ENCODE measurements around the gene SGMS1. TPM values are rescaled to one million over a fixed set of nuclear protein-coding genes. Genes with fewer than 3 reads are reported as not detected.
A peak's percentile ranks its signal among the peaks of the same experiment; 100 is the strongest.
"Not testable (repeated sequence)": the region's sequence is repeated elsewhere in the genome, so short reads cannot be mapped to it uniquely, and the experiment has no call there.

Gene SGMS1
- polyA plus RNA-seq (2011; rRNA removed) = 18.9 and 21.1 TPM in 2 replicates
- 12.1 and 16.0 TPM in 2 replicates for polyA minus RNA-seq (2011; rRNA and poly(A)+ RNA removed)

DNA sequence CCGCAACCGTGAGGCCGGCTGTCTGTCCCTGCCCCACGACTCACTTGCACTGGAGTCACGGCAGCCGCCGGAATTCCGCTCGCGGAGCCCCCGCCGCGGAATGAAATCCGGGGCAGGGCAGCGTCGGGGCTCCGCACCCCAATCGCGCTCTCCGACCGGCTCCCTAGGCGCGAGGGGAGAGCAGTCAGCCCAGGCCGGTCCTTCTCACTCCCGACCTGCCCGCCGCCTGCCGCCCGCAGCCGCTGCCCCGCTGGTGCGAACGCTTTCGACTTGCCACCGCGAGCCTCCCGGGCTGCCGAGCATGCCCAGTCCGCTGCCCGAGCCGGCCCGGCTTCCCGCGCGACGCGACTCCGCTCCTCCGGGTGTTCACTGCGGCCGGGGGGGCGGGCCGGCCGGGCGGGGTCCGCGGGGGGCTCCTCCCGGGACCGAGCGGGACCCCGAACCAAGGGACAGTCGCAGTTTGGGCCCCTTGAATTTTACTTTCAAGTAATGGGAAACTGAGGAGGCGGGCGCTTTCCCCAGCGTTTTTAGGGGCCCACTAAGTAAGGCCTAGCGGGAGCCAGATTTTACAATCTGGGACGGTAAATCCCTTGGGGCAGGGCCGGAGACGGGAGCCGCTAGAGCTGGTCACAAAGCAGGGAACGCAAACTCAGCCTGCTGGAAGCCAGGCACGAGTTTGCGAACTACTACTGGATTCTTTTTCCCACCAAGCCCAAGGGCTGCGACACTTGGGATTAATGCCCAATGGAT lies at the start of gene SGMS1:
Gene SGMS1 (minus strand): TSS at position 294 of the 750 bp plus-strand sequence. CDS start 279,842 bp downstream, outside the sequence.
- Histone ChIP-seq H3K36me3 (ENCODE audit: control insufficient read depth, insufficient read depth, low read length) (no peaks in the 10 kb centered on the region), H3K27me3 (ENCODE audit: control insufficient read depth, insufficient read depth, low read length) (no peaks in the 10 kb centered on the region), H3K4me3 (ENCODE audit: low read depth, low read length) (peak within 1 kb of the TSS; percentile 73)
- TF ChIP-seq, protein P1, sequence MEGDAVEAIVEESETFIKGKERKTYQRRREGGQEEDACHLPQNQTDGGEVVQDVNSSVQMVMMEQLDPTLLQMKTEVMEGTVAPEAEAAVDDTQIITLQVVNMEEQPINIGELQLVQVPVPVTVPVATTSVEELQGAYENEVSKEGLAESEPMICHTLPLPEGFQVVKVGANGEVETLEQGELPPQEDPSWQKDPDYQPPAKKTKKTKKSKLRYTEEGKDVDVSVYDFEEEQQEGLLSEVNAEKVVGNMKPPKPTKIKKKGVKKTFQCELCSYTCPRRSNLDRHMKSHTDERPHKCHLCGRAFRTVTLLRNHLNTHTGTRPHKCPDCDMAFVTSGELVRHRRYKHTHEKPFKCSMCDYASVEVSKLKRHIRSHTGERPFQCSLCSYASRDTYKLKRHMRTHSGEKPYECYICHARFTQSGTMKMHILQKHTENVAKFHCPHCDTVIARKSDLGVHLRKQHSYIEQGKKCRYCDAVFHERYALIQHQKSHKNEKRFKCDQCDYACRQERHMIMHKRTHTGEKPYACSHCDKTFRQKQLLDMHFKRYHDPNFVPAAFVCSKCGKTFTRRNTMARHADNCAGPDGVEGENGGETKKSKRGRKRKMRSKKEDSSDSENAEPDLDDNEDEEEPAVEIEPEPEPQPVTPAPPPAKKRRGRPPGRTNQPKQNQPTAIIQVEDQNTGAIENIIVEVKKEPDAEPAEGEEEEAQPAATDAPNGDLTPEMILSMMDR (IDR thresholded peaks at IDR 0.05; ENCODE audit: insufficient read depth, low read depth, low read length) = 0 out of 2 replicates have a peak, but pooled peaks have one; percentile 5
- no peak for DNase-seq (ENCODE audit: low read depth)
- CTCF ChIA-PET = interaction anchor here (0.6 to 1.4 kb wide), 5 partner anchors 71 to 934 kb away, joined by 3 to 4 read pairs (median 3); no protein-coding TSS in a partner anchor
- POLR2A ChIA-PET = interaction anchor here (0.7 kb wide), 2 partner anchors 71 to 298 kb away, joined by 3 to 4 read pairs; no protein-coding TSS in a partner anchor

DNA sequence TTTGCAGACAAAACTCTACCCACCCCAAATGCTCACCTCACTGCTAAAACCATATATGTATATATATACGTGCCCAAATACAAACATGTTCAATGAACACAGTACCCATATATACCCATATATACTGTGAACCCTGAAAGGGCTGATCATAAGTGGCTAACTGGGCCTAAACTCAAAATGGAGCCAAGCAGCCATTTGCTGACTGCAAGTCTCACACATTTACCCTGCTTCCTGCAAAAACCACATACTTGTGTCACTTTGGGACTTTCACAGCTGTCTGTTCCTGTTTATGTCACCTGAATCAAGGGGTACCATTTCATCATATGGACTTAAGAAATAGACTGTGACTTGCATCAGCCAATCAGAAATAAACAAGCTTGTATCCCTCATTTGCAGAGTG lies 48.4 kb upstream of the SGMS1 start:
- H3K27me3 ChIP-seq (ENCODE audit: control insufficient read depth, insufficient read depth, low read length); POLR2A ChIA-PET; CTCF ChIA-PET; DNase-seq (ENCODE audit: low read depth); H3K4me3 ChIP-seq (ENCODE audit: low read depth, low read length); H3K36me3 ChIP-seq (ENCODE audit: control insufficient read depth, insufficient read depth, low read length): not testable (repeated sequence)

DNA sequence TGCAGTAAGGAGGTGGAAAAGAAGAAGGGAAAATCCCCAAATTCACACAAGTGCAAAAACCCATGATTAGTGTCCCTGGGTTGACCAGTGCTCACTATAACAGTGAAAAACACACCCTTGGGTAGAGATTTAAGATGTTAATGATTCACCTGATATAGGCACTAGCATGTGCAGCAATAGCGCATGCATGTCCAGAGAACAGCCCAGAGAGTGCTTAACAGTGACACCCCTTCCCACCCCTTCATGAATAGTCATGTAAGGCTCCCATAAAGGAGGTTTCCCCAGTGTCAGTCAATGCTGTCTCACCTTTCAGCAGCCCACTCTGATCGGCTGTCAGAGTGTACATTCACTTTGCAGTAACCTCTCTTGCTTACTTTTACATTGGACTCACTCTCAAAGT lies 47.9 kb upstream of the SGMS1 start:
- CTCF ChIA-PET; H3K27me3 ChIP-seq (ENCODE audit: control insufficient read depth, insufficient read depth, low read length); POLR2A ChIA-PET; H3K36me3 ChIP-seq (ENCODE audit: control insufficient read depth, insufficient read depth, low read length); H3K4me3 ChIP-seq (ENCODE audit: low read depth, low read length); DNase-seq (ENCODE audit: low read depth): not testable (repeated sequence)

DNA sequence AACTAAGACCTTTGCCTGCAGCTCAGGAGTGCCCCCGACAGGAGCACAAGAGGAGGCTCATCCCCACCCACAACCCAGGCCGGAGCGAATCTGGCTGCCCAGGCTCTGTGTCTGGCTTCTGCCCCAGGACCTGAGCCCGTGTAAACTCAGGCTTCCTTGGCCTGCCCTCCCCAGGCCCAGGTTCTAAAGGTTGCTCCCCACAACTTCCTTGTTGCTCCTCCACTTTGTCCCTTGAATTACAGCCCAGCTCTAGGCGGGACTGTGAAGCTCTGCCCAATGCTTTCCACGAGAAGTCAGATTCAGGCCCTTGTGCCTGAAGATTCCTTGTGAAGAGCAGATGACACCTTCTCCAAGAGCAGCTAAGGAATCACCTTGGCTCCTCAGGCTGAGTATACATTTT lies 46.2 kb upstream of the SGMS1 start:
- POLR2A ChIA-PET; H3K36me3 ChIP-seq (ENCODE audit: control insufficient read depth, insufficient read depth, low read length); DNase-seq (ENCODE audit: low read depth); H3K4me3 ChIP-seq (ENCODE audit: low read depth, low read length); H3K27me3 ChIP-seq (ENCODE audit: control insufficient read depth, insufficient read depth, low read length); CTCF ChIA-PET: not testable (repeated sequence)

DNA sequence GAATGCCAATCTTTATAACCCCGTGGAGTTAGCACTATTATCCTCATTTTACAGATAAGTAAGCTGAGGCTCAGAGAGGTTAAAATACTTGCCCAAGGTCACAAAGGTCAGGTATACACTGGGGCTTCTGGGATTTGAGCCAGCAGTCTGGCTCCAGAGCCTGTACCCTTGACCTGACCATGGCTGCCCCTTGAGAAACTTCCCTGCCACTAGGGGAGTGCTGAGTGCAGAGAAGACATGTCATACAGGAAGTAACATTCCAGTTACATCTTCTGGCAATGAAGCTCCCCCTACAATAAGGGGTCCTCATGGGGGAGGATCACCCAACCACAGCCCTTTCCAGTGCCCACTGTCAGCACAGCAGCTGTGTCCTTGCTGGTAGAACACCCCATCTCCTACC lies 43.6 kb upstream of the SGMS1 start:
- H3K27me3 ChIP-seq (ENCODE audit: control insufficient read depth, insufficient read depth, low read length); H3K4me3 ChIP-seq (ENCODE audit: low read depth, low read length); CTCF ChIA-PET; POLR2A ChIA-PET; DNase-seq (ENCODE audit: low read depth); H3K36me3 ChIP-seq (ENCODE audit: control insufficient read depth, insufficient read depth, low read length): not testable (repeated sequence)

DNA sequence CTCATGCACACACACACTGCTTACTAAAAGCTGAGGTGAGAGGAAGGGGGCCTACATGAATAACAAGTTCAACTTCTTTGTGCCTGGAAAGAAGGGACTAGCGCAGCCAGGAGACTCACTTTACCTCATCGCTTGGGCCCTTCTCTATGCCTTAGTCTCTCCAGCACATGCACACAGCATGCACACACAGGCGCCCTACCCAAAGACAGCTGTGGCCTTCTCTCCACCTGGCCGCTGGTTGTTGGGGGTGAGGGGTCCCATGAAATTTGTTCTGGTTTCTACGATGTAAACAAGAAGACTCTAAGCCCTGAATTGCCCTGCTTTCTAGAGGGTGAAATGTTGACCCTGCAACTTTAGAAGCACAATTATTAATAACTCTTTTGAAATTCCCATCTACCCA lies 38.7 kb upstream of the SGMS1 start:
- POLR2A ChIA-PET; H3K27me3 ChIP-seq (ENCODE audit: control insufficient read depth, insufficient read depth, low read length); CTCF ChIA-PET; H3K4me3 ChIP-seq (ENCODE audit: low read depth, low read length); H3K36me3 ChIP-seq (ENCODE audit: control insufficient read depth, insufficient read depth, low read length); DNase-seq (ENCODE audit: low read depth): not testable (repeated sequence)

DNA sequence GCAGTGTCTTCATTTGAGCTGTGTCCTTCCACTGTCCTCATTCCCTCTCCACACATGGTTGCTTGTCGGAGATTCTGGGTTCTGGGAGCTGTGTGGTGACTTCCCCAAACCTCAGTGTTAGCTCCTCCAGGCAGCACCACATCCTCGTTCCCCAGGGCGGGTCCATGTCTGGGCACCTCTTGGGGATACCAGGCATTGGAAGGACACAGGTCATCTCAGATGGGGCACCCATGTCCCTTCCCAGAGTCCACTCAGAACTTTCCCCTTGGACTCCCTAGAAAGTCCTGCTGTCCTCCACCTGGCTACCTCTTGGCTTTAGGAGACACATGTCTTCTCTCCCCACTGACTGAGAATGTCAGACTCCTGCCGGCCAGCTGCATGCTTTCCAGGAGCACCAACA lies 37.8 kb upstream of the SGMS1 start:
- H3K36me3 ChIP-seq (ENCODE audit: control insufficient read depth, insufficient read depth, low read length); H3K4me3 ChIP-seq (ENCODE audit: low read depth, low read length); POLR2A ChIA-PET; H3K27me3 ChIP-seq (ENCODE audit: control insufficient read depth, insufficient read depth, low read length); DNase-seq (ENCODE audit: low read depth): not testable (repeated sequence)
- CTCF ChIA-PET = interaction anchor here (1.2 kb wide), 1 partner anchor 8 kb away, joined by 4 read pairs; no protein-coding TSS in a partner anchor

DNA sequence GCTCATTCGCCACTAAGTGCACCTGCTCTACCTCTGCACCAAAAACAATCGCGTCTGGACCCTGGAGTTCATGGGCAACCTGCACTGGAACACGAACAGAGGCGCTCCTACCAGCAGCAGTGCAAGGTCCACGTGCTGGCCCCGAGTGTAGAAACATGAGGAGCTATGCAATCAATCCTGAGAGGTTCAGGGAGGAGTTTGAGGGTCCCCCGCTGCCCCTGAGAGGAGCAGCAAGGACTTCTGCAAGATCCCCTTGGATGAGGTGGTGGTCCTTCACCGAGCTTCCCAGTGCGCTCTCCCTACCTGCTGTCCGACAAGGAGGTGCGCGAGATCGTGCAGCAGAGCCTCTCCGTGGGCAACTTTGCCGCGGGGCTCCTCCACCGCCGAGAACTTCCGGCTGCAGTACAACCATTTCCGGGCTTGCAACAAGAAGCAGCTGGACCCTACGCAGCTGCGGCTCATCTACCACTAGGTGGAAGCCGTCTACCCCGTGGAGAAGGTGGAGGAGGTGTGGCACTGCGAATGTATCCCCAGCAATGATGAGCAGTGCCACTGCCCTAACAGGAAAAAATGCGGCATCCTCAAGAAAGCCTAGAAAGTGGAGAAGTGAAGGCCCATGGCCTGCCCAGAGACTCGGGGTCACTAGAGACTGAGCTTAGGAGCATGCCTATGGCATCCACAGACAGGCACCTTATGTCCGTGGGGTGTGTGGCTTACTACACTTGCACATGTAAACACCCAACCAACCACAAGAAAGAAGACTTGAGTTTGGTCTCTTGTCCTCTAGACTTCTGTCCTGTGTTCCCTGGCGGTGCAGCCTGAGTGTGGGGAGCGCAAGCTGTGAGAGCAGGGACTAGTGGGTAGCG lies 36.3 kb upstream of the SGMS1 start:
- POLR2A ChIA-PET; DNase-seq (ENCODE audit: low read depth); H3K36me3 ChIP-seq (ENCODE audit: control insufficient read depth, insufficient read depth, low read length); CTCF ChIA-PET; H3K27me3 ChIP-seq (ENCODE audit: control insufficient read depth, insufficient read depth, low read length): not testable (repeated sequence)
- TF ChIP-seq, protein P1 (IDR thresholded peaks at IDR 0.05; ENCODE audit: insufficient read depth, low read depth, low read length) = peak; percentile 48
- peak overlapping the region; percentile 30 for H3K4me3 ChIP-seq (ENCODE audit: low read depth, low read length)

DNA sequence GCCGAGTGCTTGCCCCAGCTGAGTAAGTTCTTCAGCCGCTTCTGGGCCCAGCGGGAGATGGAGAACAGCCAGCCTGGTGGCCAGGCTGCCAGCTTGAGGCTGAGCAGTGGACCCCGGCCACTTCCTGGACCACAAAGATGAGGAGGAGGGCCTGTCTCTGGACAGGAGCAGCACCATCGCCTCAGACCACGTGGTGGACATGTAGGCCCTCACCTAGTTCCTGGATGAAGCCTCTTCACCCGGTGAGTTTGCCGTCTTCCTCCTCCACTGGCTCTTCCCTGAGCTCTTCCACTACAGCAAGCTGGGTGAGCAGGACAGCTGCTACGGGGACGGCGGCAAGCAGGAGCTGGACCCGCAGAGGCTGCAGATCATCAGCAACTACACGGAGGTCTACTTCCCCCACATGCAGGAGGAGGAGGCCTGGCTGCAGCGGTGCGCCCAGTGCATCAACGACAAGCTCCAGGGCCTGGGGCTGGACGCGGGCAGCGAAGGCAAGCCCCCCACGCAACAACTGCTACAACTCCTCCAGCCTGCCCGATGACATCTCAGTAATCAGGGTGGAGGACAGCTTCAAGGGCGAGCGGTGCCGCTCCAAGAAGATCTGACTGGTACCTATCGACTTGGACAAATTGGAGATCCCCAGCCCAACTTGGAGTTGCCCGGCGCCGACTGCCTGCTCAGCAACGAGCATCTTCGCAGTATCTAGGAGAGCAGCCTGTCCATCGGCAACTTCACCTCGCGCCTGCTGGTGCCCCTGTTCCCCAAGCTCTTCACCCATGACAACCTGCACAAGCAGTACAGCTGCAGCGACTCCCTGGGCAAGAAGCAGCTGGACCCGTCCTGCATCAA lies 35.5 kb upstream of the SGMS1 start:
- H3K36me3 ChIP-seq (ENCODE audit: control insufficient read depth, insufficient read depth, low read length); H3K27me3 ChIP-seq (ENCODE audit: control insufficient read depth, insufficient read depth, low read length); POLR2A ChIA-PET; CTCF ChIA-PET; DNase-seq (ENCODE audit: low read depth): not testable (repeated sequence)
- H3K4me3 ChIP-seq (ENCODE audit: low read depth, low read length) = peak overlapping the region; percentile 30
